GM12875 (cell line): ENCODE measurements around the gene RNF44.
A peak's percentile ranks its signal among the peaks of the same experiment; 100 is the strongest.

ENCODE experiments used
- H3K4me3 ChIP-seq: one replicate; pipeline ENCODE4 v1.5.1; 2011; ENCODE audit warnings: low read depth, low read length, control low read depth
- CTCF ChIP-seq: IDR thresholded peaks from 2 replicates; pipeline ENCODE4 v1.5.1; 2011; ENCODE audit warnings: low read depth, mild to moderate bottlenecking, control low read depth, inconsistent platforms, low read length, moderate library complexity, borderline replicate concordance; ENCODE audit not compliant: insufficient read depth

The RNF44 gene

GRCh38 chr5:176575488-176576422 lies 38.6 kb upstream of the RNF44 start:
- TF ChIP-seq CTCF = no peak
- H3K4me3 ChIP-seq = no peak overlapping the region

- TF ChIP-seq CTCF = no peak
- H3K4me3 ChIP-seq = no peak overlapping the region
These were observed 37.9 kb upstream of the RNF44 start for GRCh38 chr5:176575066-176575465.

GRCh38 chr5:176574297-176574591 lies 37.0 kb upstream of the RNF44 start:
- H3K4me3 ChIP-seq = no peak overlapping the region
- no peak for TF ChIP-seq CTCF

- TF ChIP-seq CTCF = peak; percentile 94
- H3K4me3 ChIP-seq = no peak overlapping the region
These were observed 36.5 kb upstream of the RNF44 start for GRCh38 chr5:176573564-176574296.

- no peak overlapping the region for H3K4me3 ChIP-seq
- no peak for TF ChIP-seq CTCF
These were observed 32.8 kb upstream of the RNF44 start for GRCh38 chr5:176570044-176570443.

- TF ChIP-seq CTCF = no peak
- no peak overlapping the region for H3K4me3 ChIP-seq
These were observed 31.5 kb upstream of the RNF44 start for GRCh38 chr5:176568657-176569056.
